ENCODE results near the gene FAAP100.

FAAP100 gene

DNA sequence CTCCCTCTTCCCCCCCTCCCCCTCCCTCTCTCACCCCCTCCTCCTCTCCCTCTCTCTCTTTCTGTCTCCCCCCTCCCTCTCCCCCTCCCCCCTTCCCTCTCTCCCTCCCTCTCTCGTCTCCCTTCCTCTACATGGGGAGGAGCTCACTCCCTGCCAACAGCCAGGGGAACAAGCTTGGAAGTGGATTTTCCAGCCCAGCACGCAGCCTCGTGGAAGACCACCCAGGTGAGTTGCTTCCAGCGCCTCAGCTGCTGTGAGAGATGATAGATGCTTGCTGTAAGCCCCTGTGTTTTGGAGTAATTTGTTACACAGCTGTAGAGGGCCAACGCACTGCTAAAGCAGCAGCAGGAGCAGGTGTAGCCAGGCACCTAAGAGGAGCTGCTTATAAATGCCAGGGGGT lies 60.4 kb downstream of the FAAP100 start:
- DNase-seq (ENCODE audit: low read depth in 4 of 4, low spot score in 1 of 4) = no peak

DNA sequence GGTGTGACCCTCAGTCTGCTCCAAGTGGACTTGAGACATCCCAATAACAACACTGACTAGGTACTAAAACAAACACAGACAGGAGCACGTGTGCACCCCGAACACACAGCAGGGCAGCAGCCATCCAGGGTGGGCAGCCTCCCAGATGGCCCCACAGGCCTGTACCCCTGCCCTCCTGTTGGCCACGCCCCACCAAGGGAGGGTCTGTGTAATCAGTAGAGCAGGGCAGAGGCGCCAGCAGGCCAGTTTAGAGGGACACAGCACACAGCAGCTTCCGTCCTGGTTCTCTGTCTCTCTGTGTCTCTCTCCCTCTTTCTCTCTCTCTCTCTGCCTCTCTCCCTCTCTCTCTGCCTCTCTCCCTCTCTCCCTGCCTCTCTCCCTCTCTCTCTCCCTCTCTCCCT lies 61.0 kb downstream of the FAAP100 start:
- no peak for DNase-seq (ENCODE audit: low read depth in 4 of 4, low spot score in 1 of 4)

DNA sequence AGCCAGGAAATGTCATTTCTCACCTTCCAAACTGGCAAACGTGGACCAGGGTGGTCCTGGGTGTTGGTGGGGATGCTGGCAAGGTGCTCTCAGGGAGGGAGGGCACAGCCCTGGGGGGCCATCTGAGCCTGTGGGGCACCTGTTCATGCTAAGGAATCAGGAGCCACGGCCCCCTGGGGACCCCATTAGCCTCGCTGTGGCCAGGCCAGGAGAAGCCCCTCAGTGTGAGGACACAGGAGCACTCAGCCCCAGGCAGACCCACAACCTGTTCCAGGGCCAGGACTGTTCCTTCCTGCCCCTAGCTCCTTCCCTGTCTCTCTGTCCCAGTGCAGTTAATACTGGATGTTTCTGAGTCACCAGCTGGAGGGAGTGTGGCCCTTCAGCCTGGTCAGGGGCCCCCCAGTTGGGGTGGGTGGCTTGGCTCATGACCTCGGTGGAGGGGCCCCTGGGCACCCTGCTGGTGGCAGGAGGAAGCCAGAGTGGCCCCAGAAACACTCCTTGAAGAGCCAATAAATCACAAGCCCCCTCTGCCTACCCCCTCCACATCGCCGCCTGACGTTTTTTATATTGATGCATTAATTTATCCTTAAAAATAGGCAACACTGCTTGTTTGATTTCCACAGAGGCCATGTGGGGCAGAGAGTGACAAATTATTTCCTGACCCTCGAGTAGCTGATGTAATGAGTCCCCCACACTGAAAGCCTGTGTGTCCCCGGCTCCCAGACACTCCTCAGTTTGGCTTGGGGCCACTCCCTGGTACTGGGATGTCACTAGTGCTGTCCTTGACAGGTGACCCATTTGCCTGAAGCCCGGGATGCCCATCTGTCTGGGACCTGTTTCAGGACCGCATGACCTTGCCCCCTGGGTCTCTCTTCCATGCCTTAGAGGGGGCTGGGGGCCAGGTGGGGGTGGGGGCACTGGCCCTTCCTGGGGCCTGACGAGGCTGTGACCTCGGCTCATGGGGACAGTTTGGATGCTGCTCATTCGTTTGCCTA lies 61.9 kb downstream of the FAAP100 start:
- DNase-seq (ENCODE audit: low read depth in 4 of 4, low spot score in 1 of 4) = no peak
